H1 (cell line): Measurements from ENCODE around the gene PDE8A.

Experiments
- ASH2L ChIP-seq: fragments of 200-600, 300-600 bp; sonication (generic); IDR thresholded peaks from one replicate; pipeline ENCODE4 v1.7.1; 2017; ENCODE audit warnings: low read length
- BCL11A ChIP-seq, 2 experiments: IDR thresholded peaks; one replicate each; pipeline ENCODE4 v1.6.1; 2011; ENCODE audit warnings: low read depth in 2 of 2, low read length in 2 of 2, mild to moderate bottlenecking in 2 of 2
- CHD1 ChIP-seq: IDR thresholded peaks from 2 replicates; pipeline ENCODE4 v1.6.1; 2012; ENCODE audit warnings: low read depth, low read length, improper control_type of control experiment
- CTCF ChIP-seq, 3 experiments: IDR thresholded peaks; 1 replicate in 2 of 3; 2 replicates in 1 of 3; pipeline versions ENCODE4 v1.5.1 to v1.6.1; 2011; ENCODE audit warnings: low read length in 3 of 3, mild to moderate bottlenecking in 3 of 3, inconsistent platforms in 2 of 3, low read depth in 1 of 3, moderate library complexity in 1 of 3; ENCODE audit not compliant: insufficient read depth in 1 of 3; ENCODE audit errors: control extremely low read depth in 1 of 3
- EGR1 ChIP-seq: IDR thresholded peaks from 2 replicates; pipeline ENCODE4 v1.6.1; 2011; ENCODE audit warnings: low read depth, low read length, borderline replicate concordance
- FOSL1 ChIP-seq: IDR thresholded peaks from 2 replicates; pipeline ENCODE4 v1.6.1; 2011; ENCODE audit warnings: mild to moderate bottlenecking, low read depth, low read length, moderate library complexity; ENCODE audit not compliant: insufficient read depth
- KDM1A ChIP-seq: fragments of 200-600, 300-600 bp; sonication (generic); IDR thresholded peaks from 2 replicates; pipeline ENCODE4 v1.7.1; 2016; ENCODE audit warnings: mild to moderate bottlenecking, low read length, borderline replicate concordance
- KDM5A ChIP-seq: fragments of 200-600 bp; IDR thresholded peaks from 2 replicates; pipeline ENCODE4 v1.7.1; 2012; ENCODE audit warnings: mild to moderate bottlenecking, low read length, inconsistent platforms, mixed read lengths
- NRF1 ChIP-seq: IDR thresholded peaks from 2 replicates; pipeline ENCODE4 v1.6.1; 2011; ENCODE audit warnings: mild to moderate bottlenecking, low read depth, low read length, improper control_type of control experiment
- POLR2A ChIP-seq, 2 experiments: IDR thresholded peaks; 1 replicate in 1 of 2; 2 replicates in 1 of 2; pipeline ENCODE4 v1.6.1; 2011; ENCODE audit warnings: low read depth in 2 of 2, low read length in 2 of 2, mild to moderate bottlenecking in 2 of 2; ENCODE audit errors: control extremely low read depth in 1 of 2
- POLR2AphosphoS5 ChIP-seq: IDR thresholded peaks from 2 replicates; pipeline ENCODE4 v1.6.1; 2011; ENCODE audit warnings: low read depth, low read length
- SIX5 ChIP-seq: IDR thresholded peaks from 2 replicates; pipeline ENCODE4 v1.6.1; 2011; ENCODE audit warnings: mild to moderate bottlenecking, low read depth, low read length
- TAF1 ChIP-seq: IDR thresholded peaks from 2 replicates; pipeline ENCODE4 v1.6.1; 2011; ENCODE audit warnings: mild to moderate bottlenecking, low read depth, low read length
- TEAD4 ChIP-seq: IDR thresholded peaks from 2 replicates; pipeline ENCODE4 v1.6.1; 2012; ENCODE audit warnings: low read depth, low read length, inconsistent platforms, mixed read lengths

DNA sequence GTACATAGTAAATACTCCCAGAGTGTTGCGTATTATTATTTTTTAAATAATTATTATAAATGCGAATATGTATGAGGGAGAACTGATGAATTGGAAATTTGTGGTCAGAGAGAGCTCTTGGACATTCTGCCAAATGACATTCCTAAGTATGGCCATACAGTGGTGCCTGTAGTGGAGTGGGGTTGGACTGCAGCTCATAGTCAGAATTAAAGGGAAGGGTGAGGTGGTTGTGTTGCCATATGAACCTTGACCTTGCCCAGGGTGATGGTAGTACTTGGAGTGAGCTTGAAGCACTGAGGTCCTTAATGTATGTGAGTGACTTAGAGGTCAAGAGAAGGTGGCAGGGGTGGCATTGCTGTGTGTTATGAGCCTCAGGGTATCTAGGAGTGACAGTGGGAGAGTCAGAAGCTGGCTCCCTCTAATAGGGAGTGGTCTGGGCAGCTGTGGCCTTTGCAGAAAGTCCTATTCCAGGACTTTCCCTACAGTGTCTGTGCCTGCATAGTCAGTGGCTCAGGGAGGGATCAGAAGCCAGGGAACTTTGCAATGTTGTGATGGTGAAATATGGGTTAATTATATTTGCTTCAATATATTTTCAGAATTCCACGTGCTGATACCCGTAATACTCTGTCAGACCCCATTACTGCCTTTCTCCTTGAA lies 26.2 kb downstream of the PDE8A start:
- TF ChIP-seq POLR2A (IDR thresholded peaks at IDR 0.05; ENCODE audit: control extremely low read depth in 1 of 2, low read depth in 2 of 2, low read length in 2 of 2) = no peak
- no peak for TF ChIP-seq CTCF (IDR thresholded peaks at IDR 0.05; ENCODE audit: control extremely low read depth in 1 of 3, insufficient read depth in 1 of 3, low read depth in 1 of 3, low read length in 3 of 3)
- TF ChIP-seq KDM5A = no peak
- no peak for TF ChIP-seq ASH2L
- TF ChIP-seq CHD1 = no peak
- no peak for TF ChIP-seq TEAD4
- TF ChIP-seq EGR1 = no peak
- no peak for TF ChIP-seq TAF1
- no peak for TF ChIP-seq NRF1
- TF ChIP-seq SIX5 = no peak
- no peak for TF ChIP-seq BCL11A (IDR thresholded peaks at IDR 0.05; ENCODE audit: low read depth in 2 of 2, low read length in 2 of 2)
- TF ChIP-seq FOSL1 = no peak
- TF ChIP-seq POLR2AphosphoS5 = no peak
- TF ChIP-seq KDM1A = no peak
